Hippocampal formation (tissue), 2 donors: ENCODE measurements around the gene MYO1D.
A peak's percentile ranks its signal among the peaks of the same experiment; 100 is the strongest.
"Not testable (repeated sequence)": the region's sequence is repeated elsewhere in the genome, so short reads cannot be mapped to it uniquely, and the experiment has no call there.

ENCODE experiments used
- DNase-seq, 2 donors: peaks; one replicate each; lab custom pipeline; 2025; lab: John Stamatoyannopoulos, UW

Gene MYO1D

DNA sequence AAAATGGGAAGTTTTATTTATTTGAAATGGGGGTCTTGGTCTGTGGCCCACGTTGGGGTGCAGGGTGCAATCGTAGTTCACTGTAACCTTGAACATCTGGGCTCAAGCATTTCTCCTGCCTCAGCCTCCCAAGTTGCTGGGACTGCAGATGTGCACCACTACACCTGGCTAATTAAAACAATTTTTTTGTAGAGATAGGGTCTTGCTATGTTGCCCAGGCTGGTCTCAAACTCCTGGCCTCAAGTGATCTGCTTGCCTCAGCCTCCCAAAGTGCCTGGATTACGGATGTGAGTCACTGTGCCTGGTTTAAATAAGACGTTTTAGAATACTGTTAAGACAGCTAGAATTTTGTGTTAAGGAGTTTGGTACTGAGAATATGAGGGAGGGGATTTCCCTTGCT lies 416.9 kb downstream of the MYO1D start:
- DNase-seq = no peak

DNA sequence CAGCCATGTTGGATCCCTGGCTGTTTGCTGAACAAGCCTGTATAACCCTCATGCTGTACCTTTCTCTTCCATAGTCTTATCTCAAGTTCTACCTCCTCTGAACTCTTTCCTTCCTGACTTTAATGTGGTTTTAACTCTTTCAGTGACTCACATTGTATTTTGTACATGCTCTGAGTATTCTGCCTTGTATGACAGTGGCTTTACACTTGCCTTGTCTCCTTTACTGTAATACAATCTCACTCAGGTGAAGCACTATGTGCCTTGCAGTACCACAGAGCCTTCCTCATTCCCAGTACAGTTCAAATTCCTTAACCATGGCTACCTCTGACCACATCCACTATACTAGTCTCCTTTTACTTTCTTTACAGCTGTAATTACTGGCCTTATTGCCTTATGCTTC lies 418.6 kb downstream of the MYO1D start:
- no peak for DNase-seq

DNA sequence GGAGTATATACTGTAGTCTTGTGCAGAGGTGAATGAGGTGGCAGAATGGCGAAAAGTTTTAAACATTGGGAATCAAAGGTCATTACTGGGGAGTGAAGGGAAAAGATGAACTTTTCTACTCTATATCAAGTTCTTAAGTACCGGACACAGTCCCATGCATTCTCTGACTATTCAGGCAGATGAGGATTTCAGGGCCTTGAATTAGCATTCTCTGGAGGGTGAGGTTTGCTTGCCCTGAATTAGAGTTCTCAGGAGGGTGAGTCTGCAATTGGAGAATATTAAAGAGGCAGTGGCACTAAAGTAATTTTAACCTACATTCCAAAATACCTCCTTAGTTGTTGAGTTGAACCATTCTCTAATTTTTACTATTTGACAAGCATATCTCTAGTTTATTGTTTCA lies 423.6 kb downstream of the MYO1D start:
- DNase-seq = no peak

DNA sequence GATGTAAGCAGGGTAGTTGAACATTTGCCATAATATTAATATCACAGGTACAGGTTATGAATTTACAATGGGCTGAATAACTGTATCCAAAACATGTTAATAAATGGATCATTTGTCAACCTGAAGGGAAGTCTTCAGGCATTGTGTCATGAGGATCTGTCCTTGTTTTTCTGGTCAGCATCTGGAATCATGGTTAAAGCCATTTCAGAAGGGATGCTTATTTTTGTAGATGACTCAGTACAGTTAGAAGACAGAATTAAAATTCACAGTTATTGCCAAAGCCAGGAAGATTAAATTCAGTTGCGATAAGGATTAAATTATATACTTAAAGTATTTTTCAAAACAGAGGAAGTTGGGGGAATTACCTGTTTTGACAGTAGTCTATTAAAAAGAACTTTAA lies 424.6 kb downstream of the MYO1D start:
- no peak for DNase-seq

DNA sequence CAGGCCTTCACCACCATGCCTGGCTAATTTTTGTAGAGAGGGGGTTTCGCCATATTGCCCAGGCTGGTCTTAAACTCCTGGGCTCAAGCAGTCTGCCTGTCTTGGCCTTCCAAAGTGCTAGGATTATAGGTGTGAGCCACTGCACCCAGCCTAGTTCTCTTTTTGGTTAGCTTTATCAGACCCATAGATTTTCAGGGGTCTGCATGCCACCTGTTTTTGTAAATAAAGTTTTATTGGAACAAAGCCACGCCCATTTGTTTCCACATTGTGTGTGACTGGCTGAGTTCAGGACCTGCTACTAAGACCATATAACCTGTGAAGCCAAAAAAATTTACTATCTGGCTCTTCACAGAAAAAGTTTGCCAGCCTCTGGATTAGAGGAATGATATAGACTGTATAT lies 425.0 kb downstream of the MYO1D start:
- no peak for DNase-seq

DNA sequence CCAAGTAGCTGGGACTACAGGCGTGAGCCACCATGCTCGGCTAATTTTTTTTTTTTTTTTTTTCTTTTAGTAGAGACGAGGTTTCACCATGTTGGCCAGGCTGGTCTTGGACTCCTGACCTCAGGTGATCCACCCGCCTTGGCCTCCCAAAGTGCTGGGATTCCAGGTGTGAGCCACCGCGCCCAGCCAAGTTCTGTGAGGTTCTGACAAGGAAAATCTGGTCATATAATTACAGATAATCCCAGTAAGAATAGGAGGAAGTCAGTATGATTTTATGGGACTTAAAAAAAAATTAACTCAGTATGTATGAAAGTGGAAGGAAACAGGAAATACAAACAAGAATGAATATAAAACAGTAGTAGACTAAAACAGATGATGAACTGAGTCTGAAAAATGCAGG lies 426.5 kb downstream of the MYO1D start:
- not testable (repeated sequence) for DNase-seq

DNA sequence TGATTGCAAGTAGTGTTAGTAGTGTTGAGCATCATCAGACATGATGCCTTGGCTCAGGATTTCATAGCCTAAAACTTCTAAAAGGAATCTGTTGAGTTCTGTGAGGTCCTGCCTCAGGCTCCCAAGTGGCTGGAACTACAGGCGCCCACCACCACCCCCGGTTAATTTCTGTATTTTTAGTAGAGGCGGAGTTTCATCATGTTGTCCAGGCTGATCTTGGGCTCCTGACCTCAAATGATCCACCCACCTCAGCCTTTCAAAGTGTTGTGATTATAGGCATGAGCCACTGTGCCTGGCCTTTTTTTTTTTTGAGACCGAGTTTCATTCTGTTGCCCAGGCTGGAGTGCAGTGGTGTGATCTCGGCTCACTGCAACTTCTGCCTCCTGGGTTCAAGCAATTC lies 427.0 kb downstream of the MYO1D start:
- DNase-seq = no peak

DNA sequence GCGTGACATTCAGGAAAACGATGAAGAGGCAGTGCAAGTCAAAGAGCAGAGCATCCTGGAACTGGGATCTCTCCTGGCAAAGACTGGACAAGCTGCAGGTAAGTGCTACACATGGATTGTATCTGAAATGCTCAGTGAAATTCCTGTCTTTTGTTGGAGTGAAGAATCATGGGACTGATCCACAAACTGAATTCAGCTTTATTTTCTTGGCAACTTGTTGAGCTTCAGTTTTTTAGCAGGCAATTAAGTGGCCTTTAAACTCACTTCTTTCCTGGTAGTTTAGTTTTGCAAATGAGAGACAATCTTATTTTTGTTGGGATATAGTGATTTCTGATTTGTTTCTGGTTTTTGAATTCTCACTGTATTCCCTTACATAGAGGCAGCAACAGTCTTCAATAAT lies 430.0 kb downstream of the MYO1D start:
- DNase-seq = no peak

DNA sequence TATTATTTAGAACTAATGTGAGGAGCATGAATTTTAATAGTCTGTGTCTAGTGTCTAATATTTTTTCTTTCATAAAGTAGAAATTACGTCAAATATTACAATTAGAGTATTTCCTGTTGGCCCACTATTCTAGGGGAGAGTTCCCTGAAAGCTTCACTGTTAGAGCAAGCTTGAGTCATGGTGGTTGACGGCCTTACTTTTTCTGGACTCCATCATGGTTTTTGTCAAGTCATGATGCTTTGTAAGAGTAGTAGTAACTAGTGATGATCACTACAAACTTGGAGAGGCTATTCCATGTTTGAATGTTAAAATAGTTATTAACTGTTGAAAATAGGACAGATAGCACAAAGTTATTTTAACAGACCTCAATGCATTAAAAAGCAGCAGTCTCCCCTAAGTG lies 431.0 kb downstream of the MYO1D start:
- no peak for DNase-seq

DNA sequence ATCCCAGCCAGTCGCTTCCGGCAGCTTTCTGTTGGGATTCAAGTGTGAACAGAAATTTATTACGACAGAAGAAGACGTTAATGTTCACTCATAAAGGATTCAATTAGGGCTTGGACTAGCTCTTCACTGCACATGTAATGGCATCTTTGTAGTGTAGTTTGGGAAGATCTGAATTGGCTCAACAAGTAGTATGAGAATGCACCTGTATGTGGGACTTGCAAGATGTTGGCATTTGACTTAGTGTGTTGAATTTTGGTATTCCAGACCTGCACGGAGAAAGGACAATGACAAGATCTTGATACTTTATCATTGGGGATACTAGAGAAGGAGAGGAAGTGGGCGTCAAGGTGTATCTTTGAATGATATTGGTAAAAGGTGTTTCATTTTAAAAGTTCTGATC lies 431.4 kb downstream of the MYO1D start:
- DNase-seq = no peak

DNA sequence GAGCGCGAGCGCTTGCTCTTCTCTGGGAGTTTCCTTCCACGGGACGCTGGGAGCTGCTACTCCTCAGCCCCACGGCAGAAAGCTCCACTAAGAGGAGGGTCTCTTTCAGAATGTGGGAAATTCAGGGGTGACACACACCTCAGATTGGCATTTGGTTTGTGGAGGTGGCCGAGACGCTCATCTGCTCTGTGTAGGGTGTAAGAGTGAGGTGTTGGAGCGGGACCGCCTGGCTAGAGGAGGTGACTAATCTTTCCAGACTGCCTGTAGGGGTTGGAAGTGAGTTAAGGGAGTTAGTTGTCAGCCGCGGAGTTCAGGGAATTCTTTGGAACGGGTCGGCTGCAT lies 431.9 kb downstream of the MYO1D start:
- DNase-seq = no peak

DNA sequence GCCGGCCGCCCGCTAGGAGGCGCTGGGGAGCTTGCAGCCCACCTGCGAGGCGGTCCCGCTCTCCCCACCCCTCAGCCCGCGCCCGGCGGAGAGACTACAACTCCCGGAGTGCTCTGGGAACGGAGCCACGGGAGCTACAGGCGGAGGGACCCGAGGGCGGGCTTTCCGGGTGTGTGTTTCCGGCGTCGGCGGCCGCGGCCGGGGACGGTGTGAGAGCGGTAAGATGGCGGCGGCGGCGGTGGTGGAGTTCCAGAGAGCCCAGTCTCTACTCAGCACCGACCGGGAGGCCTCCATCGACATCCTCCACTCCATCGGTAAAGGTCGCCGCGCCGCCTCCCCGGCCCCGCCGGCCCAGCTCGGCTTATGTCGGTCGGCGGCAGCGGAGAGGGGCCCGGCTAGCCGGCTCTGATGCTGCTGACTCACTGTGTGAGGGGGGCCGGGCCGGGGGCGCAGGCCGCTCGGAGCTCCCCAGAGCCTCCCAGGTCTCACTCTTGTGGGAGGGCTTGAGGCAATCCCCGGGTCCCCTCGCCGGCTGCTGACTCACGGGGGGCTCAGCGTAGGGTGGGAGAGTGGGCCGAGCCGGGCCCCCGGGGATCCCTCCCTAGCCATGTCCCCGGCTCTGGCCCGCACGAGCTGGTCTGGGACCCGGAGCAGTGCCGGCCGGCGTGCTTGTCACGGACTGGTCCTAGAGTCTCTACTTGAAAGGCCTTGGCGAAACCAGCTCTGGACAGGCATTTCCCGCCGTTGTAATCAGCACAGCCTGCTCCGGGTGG lies 432.4 kb downstream of the MYO1D start, which contains the start of gene PSMD11:
PSMD11 (plus strand) TSS at position 210 of the 773 bp plus-strand sequence; CDS start at position 224, 14 bp downstream.
- peak; percentile 92 to 96 for DNase-seq

DNA sequence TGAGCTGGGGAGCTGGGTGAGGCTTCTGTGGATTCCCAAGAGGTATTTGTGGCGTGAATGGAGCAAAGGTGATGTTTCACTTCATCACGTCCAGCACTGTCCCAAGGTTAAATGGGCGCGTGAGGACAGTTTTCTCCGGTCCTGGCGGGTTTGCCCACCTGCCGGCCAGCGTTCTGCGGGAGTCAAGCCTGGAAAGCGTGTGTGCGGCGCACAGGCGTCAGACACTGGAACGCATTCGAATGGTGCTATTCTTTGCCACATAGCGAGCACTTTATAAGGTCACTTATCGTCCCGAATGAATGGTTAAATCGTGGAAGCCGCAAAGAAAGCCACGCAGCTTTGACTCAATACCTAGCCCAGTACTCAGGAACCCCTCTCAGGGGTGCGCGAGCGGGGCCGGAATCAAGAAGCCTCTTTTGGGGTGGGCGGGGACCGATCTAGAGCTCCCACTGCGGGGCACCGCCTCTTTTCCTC lies 433.1 kb downstream of the MYO1D start:
- DNase-seq = no peak
